ENCODE measurements around the gene PTPRQ. TPM values are rescaled to one million over a fixed set of nuclear protein-coding genes. Genes with fewer than 3 reads are reported as not detected.
"Not testable (repeated sequence)": the region's sequence is repeated elsewhere in the genome, so short reads cannot be mapped to it uniquely, and the experiment has no call there.

Gene PTPRQ
- total and polyA plus RNA-seq, 11 donors, result 0.05 to 4.2 (median 0.20) TPM; not detected in 2

- no peak for TF ChIP-seq CTCF (IDR thresholded peaks at IDR 0.05)
- TF ChIP-seq POLR2A (IDR thresholded peaks at IDR 0.05), result no peak
- Histone ChIP-seq H3K27ac (no peak overlapping the region), H3K9me3 (no peaks in the 10 kb centered on the region), H3K4me1 (no peaks in the 10 kb centered on the region), H3K4me3 (no peak overlapping the region), H3K27me3 (no peaks in the 10 kb centered on the region), H3K36me3 (no peaks in the 10 kb centered on the region)
- no peak for DNase-seq
- intact Hi-C loops (cut with DNase I), result loop anchor here in 9 of 10 donors (2.0 to 10.0 kb wide), 6 partner anchors 290 to 475 kb away; no protein-coding TSS in a partner anchor
- no peak for ATAC-seq
Observed at GRCh38 chr12:80472236-80472635, 28.2 kb downstream of the PTPRQ start.

- H3K27ac ChIP-seq, result no peak overlapping the region
- H3K4me1 ChIP-seq, result no peaks in the 10 kb centered on the region
- TF ChIP-seq POLR2A (IDR thresholded peaks at IDR 0.05) (no peak), CTCF (IDR thresholded peaks at IDR 0.05) (peak in 8 of 12 donors; percentile 26 to 51 (median 32))
- no peak overlapping the region for H3K4me3 ChIP-seq
- intact Hi-C loops (cut with DNase I), result loop anchor here in 9 of 10 donors (2.0 to 10.0 kb wide), 6 partner anchors 289 to 474 kb away; no protein-coding TSS in a partner anchor
- H3K27me3 ChIP-seq, result no peaks in the 10 kb centered on the region
- H3K9me3 ChIP-seq, result no peaks in the 10 kb centered on the region
- 4 to 8% (median 7%) methylated on average over 4 of the region's 4 CpGs for WGBS, 4 donors
- ATAC-seq, result peak in 1 of 4 donors; percentile 67
- no peak for DNase-seq
- H3K36me3 ChIP-seq, result no peaks in the 10 kb centered on the region
Observed at GRCh38 chr12:80472911-80473500, 29.0 kb downstream of the PTPRQ start.

- H3K27ac ChIP-seq, ATAC-seq, H3K36me3 ChIP-seq, H3K27me3 ChIP-seq, H3K4me1 ChIP-seq, H3K4me3 ChIP-seq, DNase-seq, H3K9me3 ChIP-seq: not testable (repeated sequence)
- WGBS, 4 donors, result 89 to 93% (median 91%) methylated on average over 31 of the region's 31 CpGs
- intact Hi-C loops (cut with DNase I), result loop anchor here in 3 of 10 donors (10.0 kb wide), 2 partner anchors 287 to 467 kb away; no protein-coding TSS in a partner anchor
Observed at GRCh38 chr12:80477521-80478145, 33.6 kb downstream of the PTPRQ start.

GRCh38 chr12:80484746-80485145 is 40.7 kb downstream of the PTPRQ start:
- Histone ChIP-seq H3K4me1 (no peaks in the 10 kb centered on the region), H3K4me3 (no peak overlapping the region), H3K27me3 (no peaks in the 10 kb centered on the region), H3K27ac (no peak overlapping the region), H3K36me3 (no peaks in the 10 kb centered on the region), H3K9me3 (peaks cover 0 to 11% (median 0%) of the 10 kb centered on the region in 12 donors)
- intact Hi-C loops (cut with DNase I), result no loop called here
- DNase-seq (no peak), ATAC-seq (no peak)
- WGBS, 4 donors, result 63 to 70% (median 66%) methylated on average over 2 of the region's 2 CpGs
- TF ChIP-seq CTCF (IDR thresholded peaks at IDR 0.05) (no peak), POLR2A (IDR thresholded peaks at IDR 0.05) (no peak)
